GM12864 (cell line): ENCODE measurements around the gene ZBTB38.
A peak's percentile ranks its signal among the peaks of the same experiment; 100 is the strongest.

Experiments
- DNase-seq: peaks from one replicate; pipeline ENCODE4 v3.0.0-alpha.2; 2011; ENCODE audit warnings: low read depth
- H3K4me3 ChIP-seq: 2 replicates; pipeline ENCODE4 v1.5.1; 2011; ENCODE audit warnings: mild to moderate bottlenecking, low read depth, low read length, control low read depth
- CTCF ChIP-seq: IDR thresholded peaks from 2 replicates; pipeline ENCODE4 v1.5.1; 2011; ENCODE audit warnings: low read depth, mild to moderate bottlenecking, moderate library complexity, low read length, control low read depth, inconsistent platforms; ENCODE audit errors: missing control alignments

The ZBTB38 gene

GRCh38 chr3:141406265-141406664, 38.0 kb downstream of the ZBTB38 start:
- no peak for TF ChIP-seq CTCF
- peak overlapping the region; percentile 41; the same call in 1 of the 2 replicates for H3K4me3 ChIP-seq
- no peak for DNase-seq

GRCh38 chr3:141407047-141407446, 38.7 kb downstream of the ZBTB38 start:
- TF ChIP-seq CTCF = no peak
- no peak overlapping the region for H3K4me3 ChIP-seq
- DNase-seq = no peak

GRCh38 chr3:141407825-141408224, 39.5 kb downstream of the ZBTB38 start:
- no peak for TF ChIP-seq CTCF
- no peak for DNase-seq
- H3K4me3 ChIP-seq = no peak overlapping the region

GRCh38 chr3:141408596-141408995, 40.3 kb downstream of the ZBTB38 start:
- no peak for TF ChIP-seq CTCF
- no peak for DNase-seq
- H3K4me3 ChIP-seq = no peak overlapping the region; the same call in 1 of the 2 replicates

DNA sequence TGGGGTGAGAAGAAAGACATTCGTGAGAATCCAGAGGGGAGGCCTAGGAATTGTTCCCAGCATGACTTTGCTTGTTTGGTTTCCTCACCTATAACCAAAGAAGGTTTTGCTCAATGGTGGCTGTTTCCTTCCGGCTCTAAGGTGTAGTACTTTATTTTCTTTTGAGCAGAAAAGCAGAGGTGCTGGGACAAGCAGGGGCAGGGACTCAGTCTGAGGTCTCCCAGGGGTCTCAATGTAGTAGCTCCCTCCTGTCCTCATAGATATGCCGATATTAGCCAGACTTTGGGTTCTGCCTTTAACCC, 41.6 kb downstream of the ZBTB38 start:
- TF ChIP-seq CTCF = no peak
- no peak for DNase-seq
- H3K4me3 ChIP-seq = no peak overlapping the region; the same call in 1 of the 2 replicates

- TF ChIP-seq CTCF = no peak
- no peak for DNase-seq
Observed at GRCh38 chr3:141410408-141410807, 42.1 kb downstream of the ZBTB38 start.

DNA sequence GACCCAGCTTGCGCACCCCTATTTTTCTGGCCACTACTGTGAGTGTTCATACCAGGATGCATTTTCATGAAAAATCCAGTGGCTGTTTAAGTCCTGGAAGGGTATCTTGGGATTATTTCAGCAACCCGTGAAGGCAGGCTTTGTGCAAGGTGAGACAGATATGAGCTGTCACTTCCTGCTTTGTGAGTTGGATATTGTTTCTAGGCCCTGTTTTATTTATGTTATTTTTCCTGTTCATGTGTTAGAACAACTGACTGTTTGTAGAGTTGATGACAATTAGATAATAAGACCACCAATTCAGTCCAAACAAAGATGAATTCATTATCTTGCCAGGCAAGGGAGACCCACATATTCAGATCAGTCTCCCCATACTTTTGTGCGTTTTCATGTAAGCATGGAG, 42.5 kb downstream of the ZBTB38 start:
- no peak for DNase-seq
- no peak for TF ChIP-seq CTCF
- peak overlapping the region; percentile 15; the same call in 1 of the 2 replicates for H3K4me3 ChIP-seq

More at GRCh38 chr3:141410408-141410807, 42.1 kb downstream of the ZBTB38 start:
- no peak overlapping the region; the same call in 1 of the 2 replicates for H3K4me3 ChIP-seq
